ES-I3 (cell line): ENCODE data around the gene PEBP1.

Experiments used
- H3K36me3 ChIP-seq: 2 replicates; pipeline ENCODE4 v1.6.1; 2013; ENCODE audit warnings: mild to moderate bottlenecking, low read length, control low read depth, moderate library complexity; ENCODE audit not compliant: insufficient read depth
- H3K4me1 ChIP-seq: 2 replicates; pipeline ENCODE4 v1.6.1; 2013; ENCODE audit warnings: mild to moderate bottlenecking, control low read depth, low read length; ENCODE audit not compliant: insufficient read depth
- H3K9ac ChIP-seq: 2 replicates; pipeline ENCODE4 v1.6.1; 2013; ENCODE audit warnings: low read depth, mild to moderate bottlenecking, low read length, moderate library complexity
- H3K9me3 ChIP-seq: 2 replicates; pipeline ENCODE4 v1.6.1; 2013; ENCODE audit warnings: mild to moderate bottlenecking, low read length, moderate library complexity; ENCODE audit not compliant: control insufficient read depth, insufficient read depth

PEBP1 gene

DNA sequence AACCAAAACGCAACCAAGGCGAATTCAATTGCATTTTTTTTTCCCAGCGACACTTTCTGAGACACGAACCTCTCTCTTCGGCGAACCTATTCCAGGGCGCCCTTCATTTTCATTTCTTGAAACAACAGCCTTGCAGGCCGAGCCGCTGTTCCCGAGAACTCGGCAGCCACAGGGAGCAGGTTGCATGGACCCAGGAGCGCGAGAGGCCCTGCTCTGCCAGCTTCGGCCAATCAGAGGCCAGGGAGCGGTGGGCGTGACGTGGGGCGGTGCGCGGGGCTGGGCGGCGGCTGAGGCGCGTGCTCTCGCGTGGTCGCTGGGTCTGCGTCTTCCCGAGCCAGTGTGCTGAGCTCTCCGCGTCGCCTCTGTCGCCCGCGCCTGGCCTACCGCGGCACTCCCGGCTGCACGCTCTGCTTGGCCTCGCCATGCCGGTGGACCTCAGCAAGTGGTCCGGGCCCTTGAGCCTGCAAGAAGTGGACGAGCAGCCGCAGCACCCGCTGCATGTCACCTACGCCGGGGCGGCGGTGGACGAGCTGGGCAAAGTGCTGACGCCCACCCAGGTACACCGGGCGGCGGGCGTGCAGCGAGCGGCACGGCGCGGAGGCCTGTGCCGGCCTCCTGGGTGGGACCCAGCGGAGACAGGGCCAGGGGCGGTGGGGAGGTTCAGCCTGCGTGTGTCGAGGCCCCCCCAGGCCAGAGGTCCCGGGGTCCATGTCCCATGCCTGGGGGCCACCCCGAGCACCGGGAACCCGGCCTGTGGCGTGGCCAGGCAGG is at the start of gene PEBP1:
Gene PEBP1, plus strand, starts transcription at position 337 of the 771 bp plus-strand sequence. Its CDS starts 86 bp downstream, at position 423.
- peak within 1 kb of the TSS; percentile 99 for H3K9ac ChIP-seq
- H3K4me1 ChIP-seq, result no peaks in the 10 kb centered on the region; the same call in 1 of the 2 replicates
- peaks cover 15% of the 10 kb centered on the region; the same call in 1 of the 2 replicates for H3K36me3 ChIP-seq
- no peaks in the 10 kb centered on the region for H3K9me3 ChIP-seq

GRCh38 chr12:118089782-118090181 is 46.1 kb upstream of the PEBP1 start:
- no peak overlapping the region for H3K9ac ChIP-seq
- H3K9me3 ChIP-seq, result no peaks in the 10 kb centered on the region
- no peaks in the 10 kb centered on the region for H3K4me1 ChIP-seq
- peaks cover 7% of the 10 kb centered on the region; the same call in 1 of the 2 replicates for H3K36me3 ChIP-seq

GRCh38 chr12:118094039-118094438 is 41.9 kb upstream of the PEBP1 start:
- Histone ChIP-seq H3K36me3 (peaks cover 7% of the 10 kb centered on the region; the same call in 1 of the 2 replicates), H3K9me3 (no peaks in the 10 kb centered on the region), H3K9ac (no peak overlapping the region)

GRCh38 chr12:118098401-118098800 is 37.5 kb upstream of the PEBP1 start:
- H3K9me3 ChIP-seq, result no peaks in the 10 kb centered on the region
- H3K36me3 ChIP-seq, result peaks cover 8% of the 10 kb centered on the region; the same call in 1 of the 2 replicates
- peaks cover 8% of the 10 kb centered on the region; the same call in 1 of the 2 replicates for H3K4me1 ChIP-seq
- no peak overlapping the region for H3K9ac ChIP-seq

More at GRCh38 chr12:118094039-118094438, 41.9 kb upstream of the PEBP1 start:
- H3K4me1 ChIP-seq, result peaks cover 3% of the 10 kb centered on the region; the same call in 1 of the 2 replicates

- no peaks in the 10 kb centered on the region for H3K9me3 ChIP-seq
- H3K4me1 ChIP-seq, result peaks cover 8% of the 10 kb centered on the region; the same call in 1 of the 2 replicates
- H3K36me3 ChIP-seq, result peaks cover 8% of the 10 kb centered on the region; the same call in 1 of the 2 replicates
- H3K9ac ChIP-seq, result no peak overlapping the region
These were observed 36.8 kb upstream of the PEBP1 start for GRCh38 chr12:118098911-118099671.

GRCh38 chr12:118101051-118101450 is 34.9 kb upstream of the PEBP1 start:
- H3K9me3 ChIP-seq, result no peaks in the 10 kb centered on the region
- no peak overlapping the region for H3K9ac ChIP-seq
- H3K4me1 ChIP-seq, result peaks cover 8% of the 10 kb centered on the region; the same call in 1 of the 2 replicates
- peaks cover 5% of the 10 kb centered on the region; the same call in 1 of the 2 replicates for H3K36me3 ChIP-seq

DNA sequence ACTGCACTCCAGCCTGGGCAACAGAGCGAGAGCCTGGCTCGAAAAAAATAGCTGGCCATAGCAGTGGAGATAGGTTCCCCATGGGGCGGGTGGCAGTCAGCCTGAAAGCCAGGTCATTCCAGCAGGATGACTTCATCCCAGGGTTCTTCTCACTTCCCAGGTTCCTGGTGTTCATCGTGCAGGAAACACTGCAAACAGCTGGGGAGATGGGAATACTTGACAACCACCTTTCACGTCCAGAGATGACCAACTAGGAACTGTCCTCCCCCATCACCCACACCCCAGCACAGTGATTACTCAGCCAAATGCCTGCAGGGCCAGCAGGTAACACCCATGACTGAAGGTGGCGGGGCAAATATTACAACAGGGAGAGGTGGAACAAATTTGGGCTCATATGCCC is 33.9 kb upstream of the PEBP1 start:
- no peaks in the 10 kb centered on the region for H3K9me3 ChIP-seq
- peak overlapping the region; percentile 91 for H3K9ac ChIP-seq
- peaks cover 9% of the 10 kb centered on the region; the same call in 1 of the 2 replicates for H3K4me1 ChIP-seq
- peaks cover 5% of the 10 kb centered on the region; the same call in 1 of the 2 replicates for H3K36me3 ChIP-seq

DNA sequence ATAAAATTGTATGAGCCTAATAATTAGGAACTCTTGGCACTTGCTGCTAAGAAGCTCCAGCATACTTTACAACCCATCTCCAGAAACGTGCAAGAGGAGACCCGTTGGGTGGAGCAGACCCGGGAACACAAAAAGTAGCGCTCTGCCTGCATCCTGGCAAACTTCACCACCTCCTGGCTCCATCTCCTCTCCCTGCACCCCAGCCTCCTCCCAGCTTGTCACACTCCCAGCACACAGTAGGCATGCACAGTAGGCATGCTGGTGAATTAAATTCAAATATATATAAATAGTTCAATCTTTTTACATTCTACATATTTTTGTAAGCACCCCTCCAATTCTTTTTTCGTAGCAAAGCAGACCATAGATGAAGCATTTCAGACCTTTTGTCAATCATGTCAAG is 33.3 kb upstream of the PEBP1 start:
- Histone ChIP-seq H3K36me3 (peaks cover 5% of the 10 kb centered on the region; the same call in 1 of the 2 replicates), H3K9me3 (no peaks in the 10 kb centered on the region), H3K9ac (peak overlapping the region; percentile 91), H3K4me1 (peaks cover 12% of the 10 kb centered on the region; the same call in 1 of the 2 replicates)

DNA sequence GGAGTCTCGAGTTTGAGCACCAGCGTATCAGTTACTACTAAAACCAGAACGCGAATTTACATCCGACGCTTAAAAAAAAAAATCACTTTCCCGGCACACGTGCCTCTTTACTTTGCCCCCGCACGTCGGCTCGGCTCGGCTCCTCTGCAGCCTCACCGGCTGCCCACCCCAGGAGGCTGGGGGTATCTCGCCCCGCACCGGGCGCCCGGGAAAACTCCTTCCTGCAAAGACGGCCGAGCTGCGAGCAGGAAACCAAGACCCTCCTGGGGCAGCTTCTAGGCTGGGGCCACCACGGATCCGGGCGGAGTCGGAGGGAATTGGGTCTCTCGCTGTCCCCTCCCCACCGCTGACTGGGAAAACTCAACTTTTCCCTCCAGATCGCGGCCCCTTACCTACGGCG is 32.7 kb upstream of the PEBP1 start:
- Histone ChIP-seq H3K4me1 (peaks cover 12% of the 10 kb centered on the region; the same call in 1 of the 2 replicates), H3K9ac (peak overlapping the region; percentile 91), H3K36me3 (peaks cover 5% of the 10 kb centered on the region; the same call in 1 of the 2 replicates), H3K9me3 (no peaks in the 10 kb centered on the region)

DNA sequence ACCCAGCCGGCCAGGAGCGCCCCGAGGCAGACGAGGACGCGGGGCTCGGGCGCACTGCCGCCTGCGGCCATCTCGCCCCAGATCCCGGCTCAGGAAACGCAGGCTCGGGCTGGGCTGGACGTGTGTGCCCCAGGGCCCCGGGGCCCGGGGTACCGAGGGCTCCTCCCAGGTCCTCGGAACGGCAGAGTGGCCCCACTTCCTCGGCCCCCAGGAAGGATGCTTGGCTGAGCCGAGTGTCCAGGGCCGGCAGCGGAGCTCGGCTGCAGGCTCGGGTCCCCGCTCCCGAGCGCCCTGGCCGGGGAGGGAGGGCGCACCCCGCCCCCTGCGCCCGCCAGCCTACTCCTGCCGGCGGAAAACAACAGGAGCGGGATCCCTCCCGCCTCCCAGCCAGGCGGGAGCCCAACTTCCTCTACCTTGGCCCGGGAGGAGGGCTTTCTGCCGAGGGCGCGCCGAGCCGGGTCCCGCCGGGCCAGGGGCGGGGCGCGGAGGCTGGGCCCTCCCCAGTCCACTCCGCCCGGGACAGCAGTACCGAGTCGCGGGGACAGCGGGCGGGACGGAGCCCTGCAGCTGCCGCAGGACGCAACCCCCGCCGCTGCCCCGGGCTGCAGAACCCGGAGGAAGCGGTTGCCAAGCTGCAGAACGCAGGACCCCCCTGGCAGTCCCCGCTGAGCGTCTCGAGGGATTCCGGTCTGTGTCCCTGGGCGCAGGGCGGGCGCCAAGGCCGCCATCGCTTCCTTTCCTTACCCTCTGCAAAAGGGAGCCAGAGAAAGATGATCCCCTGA is 32.1 kb upstream of the PEBP1 start, which contains the start of gene VSIG10:
Gene VSIG10, minus strand, starts transcription at position 411 of the 782 bp plus-strand sequence. Its CDS starts 340 bp downstream, at position 71.
- Histone ChIP-seq H3K9ac (peak within 1 kb of the TSS; percentile 91), H3K9me3 (no peaks in the 10 kb centered on the region), H3K36me3 (peaks cover 5% of the 10 kb centered on the region; the same call in 1 of the 2 replicates), H3K4me1 (peaks cover 9% of the 10 kb centered on the region; the same call in 1 of the 2 replicates)

GRCh38 chr12:118107011-118107410 is 28.9 kb upstream of the PEBP1 start:
- Histone ChIP-seq H3K9me3 (no peaks in the 10 kb centered on the region), H3K4me1 (peaks cover 9% of the 10 kb centered on the region; the same call in 1 of the 2 replicates), H3K9ac (no peak overlapping the region), H3K36me3 (no peaks in the 10 kb centered on the region)

DNA sequence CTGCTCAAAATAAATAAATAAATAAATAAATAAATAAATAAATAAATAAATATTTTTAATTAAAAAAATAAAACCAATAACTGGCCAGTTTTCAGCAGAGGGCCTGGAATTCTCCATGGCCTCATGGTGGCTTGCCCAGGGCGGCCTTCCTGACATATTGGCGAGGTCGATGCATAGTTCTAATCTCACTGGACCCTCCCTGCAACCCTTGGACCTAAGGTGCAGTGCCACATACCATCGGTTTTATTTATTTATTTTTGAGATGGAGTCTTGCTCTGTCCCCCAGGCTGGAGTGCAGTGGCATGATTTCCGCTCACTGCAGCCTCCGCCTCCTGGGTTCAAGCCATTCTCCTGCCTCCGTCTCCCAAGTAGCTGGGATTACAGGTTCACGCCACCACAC is 28.2 kb upstream of the PEBP1 start:
- no peak overlapping the region for H3K9ac ChIP-seq
- H3K9me3 ChIP-seq, result no peaks in the 10 kb centered on the region
- H3K4me1 ChIP-seq, result peaks cover 4% of the 10 kb centered on the region; the same call in 1 of the 2 replicates
- H3K36me3 ChIP-seq, result no peaks in the 10 kb centered on the region

- no peak overlapping the region for H3K9ac ChIP-seq
- H3K4me1 ChIP-seq, result peaks cover 4% of the 10 kb centered on the region; the same call in 1 of the 2 replicates
- H3K36me3 ChIP-seq, result no peaks in the 10 kb centered on the region
- peaks cover 3% of the 10 kb centered on the region; the same call in 1 of the 2 replicates for H3K9me3 ChIP-seq
These were observed 26.8 kb upstream of the PEBP1 start for GRCh38 chr12:118109088-118109487.
